NB4 (cell line): ENCODE data around the gene PLA2G1B.

Experiments
- DNase-seq: peaks from one replicate; pipeline ENCODE4 v3.0.0; 2010; ENCODE audit warnings: low read depth
- H3K4me3 ChIP-seq: one replicate; pipeline ENCODE4 v1.5.1; 2011; ENCODE audit warnings: mild to moderate bottlenecking, low read depth, low read length, moderate library complexity
- CTCF ChIP-seq: IDR thresholded peaks from one replicate; pipeline ENCODE4 v1.5.1; 2012; ENCODE audit warnings: low read depth, low read length
- MYC ChIP-seq: IDR thresholded peaks from 2 replicates; pipeline ENCODE4 v1.6.1; 2011; ENCODE audit warnings: low read depth, low read length
- POLR2A ChIP-seq: IDR thresholded peaks from 2 replicates; pipeline ENCODE4 v1.6.1; 2011; ENCODE audit warnings: mild to moderate bottlenecking; ENCODE audit not compliant: insufficient read length; ENCODE audit errors: extremely low read depth
- TF ChIP-seq, protein P1 (sequence below): IDR thresholded peaks from 2 replicates; pipeline ENCODE4 v1.6.1; 2011; ENCODE audit warnings: low read depth, low read length

The PLA2G1B gene

GRCh38 chr12:120290609-120291305 lies 36.8 kb downstream of the PLA2G1B start:
- TF ChIP-seq, protein P1, sequence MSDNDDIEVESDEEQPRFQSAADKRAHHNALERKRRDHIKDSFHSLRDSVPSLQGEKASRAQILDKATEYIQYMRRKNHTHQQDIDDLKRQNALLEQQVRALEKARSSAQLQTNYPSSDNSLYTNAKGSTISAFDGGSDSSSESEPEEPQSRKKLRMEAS: no peak
- TF ChIP-seq MYC (no peak), POLR2A (no peak), CTCF (no peak)
- peak; percentile 55 for DNase-seq
- H3K4me3 ChIP-seq: peak overlapping the region; percentile 29

DNA sequence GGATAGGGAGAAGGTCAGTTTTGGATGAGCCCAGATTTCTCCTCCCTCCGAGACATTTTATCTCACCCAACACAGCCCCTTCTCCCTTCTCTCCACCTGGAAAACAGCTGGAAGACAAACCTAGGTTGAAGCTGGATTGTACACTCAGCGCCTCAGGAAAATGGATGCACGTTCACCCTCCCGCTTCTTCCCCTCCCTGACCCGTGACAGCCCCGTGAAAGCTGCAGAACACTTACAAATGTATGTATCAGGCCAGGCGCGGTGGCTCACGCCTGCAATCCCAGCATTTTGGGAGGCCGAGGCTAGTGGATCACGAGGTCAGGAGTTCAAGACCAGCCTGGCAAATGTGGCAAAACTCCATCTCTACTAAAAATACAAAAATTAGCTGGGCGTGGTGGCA lies 40.1 kb downstream of the PLA2G1B start:
- no peak overlapping the region for H3K4me3 ChIP-seq
- no peak for DNase-seq
- no peak for TF ChIP-seq POLR2A
- TF ChIP-seq, protein P1: no peak
- no peak for TF ChIP-seq CTCF
- no peak for TF ChIP-seq MYC

DNA sequence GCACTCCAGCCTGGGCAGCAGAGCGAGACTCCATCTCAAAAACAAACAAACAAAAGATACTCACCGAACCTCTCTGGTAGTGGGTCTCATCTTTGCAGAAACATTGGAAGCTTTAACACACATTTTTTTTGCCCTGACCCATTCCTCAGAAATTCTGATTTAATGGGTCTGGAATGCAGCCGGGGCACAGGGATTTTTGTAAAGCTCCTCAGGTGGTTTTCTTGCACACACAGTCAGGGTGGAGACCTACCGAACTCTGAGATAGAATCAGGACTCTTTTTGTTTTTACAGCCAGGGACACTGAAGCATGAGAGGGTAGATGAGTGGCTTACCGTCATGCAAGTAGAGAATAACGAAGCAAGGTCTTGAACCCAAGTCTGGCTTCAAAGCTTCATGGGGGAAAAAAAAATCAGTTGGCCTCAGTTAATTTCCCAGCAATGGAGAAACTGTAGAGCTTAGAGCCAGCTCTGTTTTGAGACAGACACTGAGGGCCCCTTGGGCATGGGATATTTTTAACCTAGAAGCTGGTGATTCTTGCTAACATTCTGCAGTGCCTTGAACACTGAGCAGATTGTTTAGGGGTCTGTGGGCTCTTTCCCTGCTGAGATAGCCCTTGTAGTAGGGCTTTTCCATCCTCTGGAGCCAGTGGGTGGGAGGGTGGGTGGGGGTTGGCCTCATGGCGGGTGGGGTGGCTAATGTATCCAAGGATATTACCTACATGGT lies 40.6 kb downstream of the PLA2G1B start:
- DNase-seq: no peak
- H3K4me3 ChIP-seq: no peak overlapping the region
- TF ChIP-seq CTCF: no peak
- TF ChIP-seq POLR2A: no peak
- TF ChIP-seq MYC: no peak
- TF ChIP-seq, protein P1: no peak

GRCh38 chr12:120284381-120284780 lies 43.2 kb downstream of the PLA2G1B start:
- no peak overlapping the region for H3K4me3 ChIP-seq
- no peak for DNase-seq
- TF ChIP-seq MYC: no peak

DNA sequence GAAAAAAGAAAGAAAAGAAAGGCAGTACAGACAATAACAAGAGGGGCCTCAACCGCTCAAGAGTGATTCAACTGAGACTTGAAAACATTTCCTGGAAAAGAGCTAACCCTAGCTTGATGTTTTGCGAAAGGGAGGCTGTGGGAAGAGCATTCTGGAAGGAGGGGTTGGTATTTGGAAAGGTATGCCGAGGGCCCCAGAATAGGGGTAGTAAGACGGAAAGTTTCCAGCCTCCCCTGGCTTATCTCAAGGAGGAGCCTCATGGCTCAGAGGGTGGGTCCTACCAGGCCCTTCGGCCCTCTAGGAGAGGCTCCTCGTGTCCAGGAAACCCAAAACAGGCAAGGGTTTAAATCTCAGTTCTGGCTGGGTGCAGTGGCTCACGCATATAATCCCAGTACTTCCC lies 44.3 kb downstream of the PLA2G1B start:
- no peak for TF ChIP-seq MYC
- TF ChIP-seq, protein P1: no peak
- no peak for TF ChIP-seq CTCF
- no peak for TF ChIP-seq POLR2A
- DNase-seq: no peak

GRCh38 chr12:120278137-120279069 lies 49.2 kb downstream of the PLA2G1B start:
- DNase-seq: no peak
- TF ChIP-seq POLR2A (no peak), MYC (no peak), CTCF (no peak)
- TF ChIP-seq, protein P1: no peak

More for the DNA sequence above, 44.3 kb downstream of the PLA2G1B start:
- H3K4me3 ChIP-seq: no peak overlapping the region

More at GRCh38 chr12:120278137-120279069, 49.2 kb downstream of the PLA2G1B start:
- no peak overlapping the region for H3K4me3 ChIP-seq
